Muscle layer of duodenum (tissue), 2 donors: Measurements from ENCODE around the gene CELF4.

Source experiments
- H3K27ac ChIP-seq: one replicate; pipeline ENCODE4 v1.7.0; 2013; ENCODE audit warnings: mild to moderate bottlenecking, low read length
- H3K27me3 ChIP-seq: one replicate; pipeline ENCODE4 v1.7.0; 2013; ENCODE audit warnings: low read depth, mild to moderate bottlenecking, control low read depth, low read length
- H3K36me3 ChIP-seq, 2 donors: one replicate each; pipeline ENCODE4 v1.7.0; 2013; ENCODE audit warnings: low read length in 2 of 2, control low read depth in 1 of 2, mild to moderate bottlenecking in 1 of 2; ENCODE audit not compliant: insufficient read depth in 2 of 2, control insufficient read depth in 1 of 2
- H3K4me1 ChIP-seq, 2 donors: one replicate each; pipeline ENCODE4 v1.7.0; 2013; ENCODE audit warnings: low read length in 2 of 2, mild to moderate bottlenecking in 2 of 2, control low read depth in 1 of 2, moderate library complexity in 1 of 2; ENCODE audit not compliant: insufficient read depth in 2 of 2, control insufficient read depth in 1 of 2
- H3K4me3 ChIP-seq, 2 donors: one replicate each; pipeline ENCODE4 v1.7.0; 2013; ENCODE audit warnings: low read length in 2 of 2, low read depth in 1 of 2, mild to moderate bottlenecking in 1 of 2
- H3K9me3 ChIP-seq, 2 donors: one replicate each; pipeline ENCODE4 v1.7.0; 2013; ENCODE audit warnings: low read length in 2 of 2, control low read depth in 1 of 2, mild to moderate bottlenecking in 1 of 2; ENCODE audit not compliant: control insufficient read depth in 1 of 2
- donor health status: healthy.

CELF4 gene

DNA sequence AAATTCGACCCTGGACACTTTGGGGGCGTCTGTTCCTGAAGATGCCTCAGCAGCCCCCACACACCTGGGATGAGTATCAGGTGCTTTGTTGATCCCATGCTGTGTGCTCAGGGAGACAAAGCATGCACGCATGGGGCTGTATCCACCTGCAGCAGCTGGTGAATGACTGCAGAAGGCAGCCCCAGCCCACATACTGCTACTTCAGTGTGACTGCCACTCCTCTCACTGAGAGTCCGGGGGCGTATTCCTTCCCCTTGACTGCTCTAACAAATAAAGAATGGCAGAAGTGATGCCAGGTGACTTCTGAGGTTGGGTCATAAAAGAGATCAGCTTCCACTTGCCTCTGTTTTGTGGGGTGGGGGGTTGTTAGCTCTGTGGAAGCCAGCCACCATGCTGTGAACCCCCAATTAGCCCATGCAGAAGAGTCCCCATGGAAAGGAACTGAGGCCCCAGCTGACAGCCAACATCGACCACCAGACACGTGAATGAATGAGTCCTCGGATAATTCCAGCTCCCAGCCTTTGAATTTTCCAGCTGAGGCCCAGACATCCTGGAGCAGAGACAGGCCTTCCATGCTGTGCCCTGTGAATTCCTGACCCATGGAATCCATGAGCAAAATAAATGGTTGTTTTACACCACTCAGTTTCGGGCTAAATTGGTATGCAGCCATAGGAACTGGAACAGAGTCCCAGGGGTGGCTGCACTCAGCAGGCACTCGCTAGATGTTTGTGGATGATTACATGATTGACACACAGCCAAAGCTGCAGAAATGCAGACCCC, 289.3 kb downstream of the CELF4 start:
- H3K4me1 ChIP-seq, result no peaks in the 10 kb centered on the region
- H3K27ac ChIP-seq, result no peak overlapping the region
- H3K4me3 ChIP-seq, result no peak overlapping the region
- no peaks in the 10 kb centered on the region for H3K27me3 ChIP-seq
- H3K9me3 ChIP-seq, result no peaks in the 10 kb centered on the region
- no peaks in the 10 kb centered on the region for H3K36me3 ChIP-seq

DNA sequence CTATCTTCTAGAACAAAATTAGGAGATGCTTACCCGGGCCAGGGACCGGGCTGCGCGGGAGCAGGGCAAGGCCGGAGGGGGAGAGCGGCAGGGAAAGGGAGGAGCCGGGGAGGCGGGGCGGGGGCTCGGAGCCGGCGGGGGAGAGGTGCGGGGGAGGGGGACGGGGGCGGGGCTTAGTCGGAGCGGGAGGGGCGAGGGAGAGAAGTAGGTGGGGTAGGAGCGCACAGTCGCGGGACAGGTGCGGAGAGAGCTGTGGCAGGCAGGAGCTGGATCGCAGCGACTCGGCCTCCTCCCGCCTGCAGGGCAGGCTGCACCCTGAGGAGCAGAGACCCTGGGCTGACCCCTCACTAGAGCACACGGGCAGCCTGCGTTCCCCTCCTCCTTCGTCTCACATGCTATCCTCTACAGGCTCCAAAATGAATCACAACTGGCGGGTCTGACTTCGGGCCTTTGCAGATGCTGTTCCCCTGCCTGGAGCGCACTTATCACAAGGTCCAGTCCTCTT, 290.3 kb downstream of the CELF4 start:
- no peaks in the 10 kb centered on the region for H3K9me3 ChIP-seq
- H3K27me3 ChIP-seq, result no peaks in the 10 kb centered on the region
- no peaks in the 10 kb centered on the region for H3K36me3 ChIP-seq
- no peak overlapping the region for H3K27ac ChIP-seq
- no peaks in the 10 kb centered on the region for H3K4me1 ChIP-seq
- H3K4me3 ChIP-seq, result no peak overlapping the region

DNA sequence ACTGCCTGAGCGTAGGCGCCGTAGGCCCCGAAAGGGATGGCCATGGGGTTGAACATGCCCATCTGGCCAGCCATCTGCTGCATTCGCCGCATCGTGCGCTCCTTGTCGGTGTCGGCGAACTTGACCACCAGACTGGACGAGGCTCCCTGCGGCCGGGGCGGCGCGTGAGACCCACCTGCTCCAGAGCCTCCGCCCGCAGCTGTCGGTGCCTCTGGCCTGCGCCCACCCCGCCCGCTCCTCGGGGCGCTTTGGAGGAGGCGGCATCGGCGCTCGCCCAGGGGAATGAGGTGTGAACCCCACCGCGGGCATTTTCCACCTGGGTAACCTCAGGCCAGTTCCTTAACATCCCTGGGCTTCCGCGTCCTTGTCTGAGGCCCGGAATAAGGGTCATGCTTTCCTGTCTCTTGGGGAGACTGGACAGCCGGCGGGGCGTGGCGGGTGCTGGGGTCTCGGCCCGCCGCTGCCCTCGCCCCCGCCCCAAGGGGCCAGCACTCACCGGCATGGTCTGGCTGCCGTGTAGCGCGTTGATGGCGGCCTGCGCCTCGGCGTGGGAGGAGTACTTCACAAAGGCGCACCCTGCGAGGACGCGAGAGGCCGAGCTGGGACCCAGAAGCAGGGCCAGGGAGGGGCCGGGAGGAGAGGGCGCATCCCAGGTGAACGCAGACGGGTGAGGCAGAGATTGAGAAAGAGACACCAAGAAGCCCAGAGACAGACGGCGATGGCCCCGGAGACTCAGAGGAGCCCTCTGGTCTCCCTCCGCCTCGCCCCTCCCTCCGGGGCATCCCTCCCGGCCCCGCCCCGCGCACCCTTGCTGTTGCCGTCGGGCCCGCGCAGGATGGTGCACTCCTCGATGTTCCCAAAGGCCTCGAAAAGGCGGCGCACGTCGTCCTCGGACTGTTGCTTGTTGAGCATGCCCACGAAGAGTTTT, 291.0 kb downstream of the CELF4 start:
- Histone ChIP-seq H3K4me1 (no peaks in the 10 kb centered on the region), H3K9me3 (no peaks in the 10 kb centered on the region), H3K27me3 (no peaks in the 10 kb centered on the region), H3K4me3 (no peak overlapping the region), H3K36me3 (no peaks in the 10 kb centered on the region), H3K27ac (no peak overlapping the region)

GRCh38 chr18:37272841-37273240, 292.8 kb downstream of the CELF4 start:
- Histone ChIP-seq H3K27ac (no peak overlapping the region), H3K9me3 (no peaks in the 10 kb centered on the region), H3K4me1 (no peaks in the 10 kb centered on the region), H3K27me3 (no peaks in the 10 kb centered on the region), H3K36me3 (no peaks in the 10 kb centered on the region), H3K4me3 (no peak overlapping the region)

DNA sequence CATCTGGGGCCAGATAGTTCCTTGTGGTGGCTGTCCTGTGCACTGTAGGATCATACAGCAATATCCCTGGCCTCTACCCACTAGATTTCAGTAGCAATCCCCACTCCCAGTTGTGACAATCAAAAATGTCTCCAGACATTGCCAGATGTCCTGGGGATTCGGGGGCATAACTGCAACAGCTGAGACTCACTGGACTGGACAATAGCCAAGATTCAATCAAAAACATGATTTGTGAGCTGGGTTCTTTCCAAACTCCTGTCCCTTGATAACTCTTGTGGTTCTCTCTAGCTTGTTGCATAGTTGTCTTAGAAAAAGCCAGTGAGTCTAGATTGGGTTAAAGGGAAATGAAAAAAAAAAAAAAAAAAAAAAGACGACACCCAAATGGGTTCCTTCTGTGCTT, 293.4 kb downstream of the CELF4 start:
- H3K36me3 ChIP-seq, result no peaks in the 10 kb centered on the region
- no peaks in the 10 kb centered on the region for H3K4me1 ChIP-seq
- no peaks in the 10 kb centered on the region for H3K27me3 ChIP-seq
- H3K4me3 ChIP-seq, result no peak overlapping the region
- no peak overlapping the region for H3K27ac ChIP-seq
- H3K9me3 ChIP-seq, result no peaks in the 10 kb centered on the region

DNA sequence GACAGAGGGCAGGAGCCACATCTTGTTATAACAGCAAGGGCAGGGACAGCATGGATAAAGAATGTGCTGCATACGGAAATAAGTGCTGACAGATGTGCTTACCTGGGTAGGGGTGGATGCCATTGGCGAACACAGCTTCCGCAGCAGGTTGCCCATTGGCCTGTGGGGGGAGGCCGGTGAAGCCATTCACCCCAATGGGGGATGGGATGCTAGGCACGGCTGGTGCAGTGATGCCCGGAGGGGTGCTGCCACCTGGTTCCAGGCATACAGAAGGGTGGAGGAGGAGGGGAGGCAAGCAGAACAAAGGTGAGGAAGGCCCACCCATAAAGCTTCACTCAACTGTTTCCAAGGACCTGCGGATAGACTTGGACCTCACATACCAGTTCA, 294.9 kb downstream of the CELF4 start:
- Histone ChIP-seq H3K27me3 (no peaks in the 10 kb centered on the region), H3K27ac (no peak overlapping the region), H3K4me1 (no peaks in the 10 kb centered on the region), H3K9me3 (no peaks in the 10 kb centered on the region), H3K4me3 (no peak overlapping the region), H3K36me3 (no peaks in the 10 kb centered on the region)

DNA sequence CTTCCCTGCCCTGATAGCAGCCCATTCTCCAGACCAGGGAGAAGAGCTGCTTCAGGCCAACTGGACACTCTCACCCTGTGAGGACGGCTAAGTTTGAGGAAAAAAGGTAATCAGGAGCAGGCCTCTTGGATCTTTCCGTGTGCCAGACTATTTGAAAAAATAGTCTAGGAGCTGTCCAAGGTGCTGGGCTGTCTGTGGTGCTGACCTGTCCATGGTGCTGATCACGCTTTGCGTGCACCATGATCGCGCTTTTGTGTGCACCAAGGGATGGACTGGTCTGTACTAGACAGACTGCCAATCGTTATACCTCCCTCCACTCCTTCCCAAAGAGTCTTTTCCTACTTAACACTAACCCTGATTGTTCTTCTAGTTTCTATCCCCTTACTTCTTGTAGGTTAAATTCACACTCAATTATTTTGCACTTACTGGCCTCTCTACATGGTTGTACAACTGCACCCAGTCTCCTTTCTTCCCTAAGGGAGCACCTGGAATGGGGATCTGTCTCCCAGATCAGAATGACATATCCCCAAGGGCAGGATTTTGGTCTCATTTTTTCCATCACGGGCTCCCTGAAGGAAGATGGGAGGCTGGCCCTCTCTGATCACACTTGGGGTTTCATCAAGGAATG, 295.4 kb downstream of the CELF4 start:
- H3K27me3 ChIP-seq, result no peaks in the 10 kb centered on the region
- H3K4me1 ChIP-seq, result no peaks in the 10 kb centered on the region

GRCh38 chr18:37266290-37266689, 299.3 kb downstream of the CELF4 start:
- H3K27ac ChIP-seq, result no peak overlapping the region
- H3K4me1 ChIP-seq, result no peaks in the 10 kb centered on the region
- H3K4me3 ChIP-seq, result no peak overlapping the region
- no peaks in the 10 kb centered on the region for H3K27me3 ChIP-seq
- H3K9me3 ChIP-seq, result no peaks in the 10 kb centered on the region
- H3K36me3 ChIP-seq, result no peaks in the 10 kb centered on the region

More for the DNA sequence above, 295.4 kb downstream of the CELF4 start:
- Histone ChIP-seq H3K9me3 (no peaks in the 10 kb centered on the region), H3K4me3 (no peak overlapping the region), H3K27ac (no peak overlapping the region), H3K36me3 (no peaks in the 10 kb centered on the region)

GRCh38 chr18:37265382-37265781, 300.2 kb downstream of the CELF4 start:
- no peaks in the 10 kb centered on the region for H3K9me3 ChIP-seq
- H3K27ac ChIP-seq, result no peak overlapping the region
- H3K4me3 ChIP-seq, result no peak overlapping the region
- H3K4me1 ChIP-seq, result no peaks in the 10 kb centered on the region
- no peaks in the 10 kb centered on the region for H3K27me3 ChIP-seq
- H3K36me3 ChIP-seq, result no peaks in the 10 kb centered on the region

GRCh38 chr18:37264956-37265355, 300.6 kb downstream of the CELF4 start:
- Histone ChIP-seq H3K27ac (no peak overlapping the region), H3K9me3 (no peaks in the 10 kb centered on the region), H3K4me3 (no peak overlapping the region), H3K4me1 (no peaks in the 10 kb centered on the region), H3K27me3 (no peaks in the 10 kb centered on the region), H3K36me3 (no peaks in the 10 kb centered on the region)

DNA sequence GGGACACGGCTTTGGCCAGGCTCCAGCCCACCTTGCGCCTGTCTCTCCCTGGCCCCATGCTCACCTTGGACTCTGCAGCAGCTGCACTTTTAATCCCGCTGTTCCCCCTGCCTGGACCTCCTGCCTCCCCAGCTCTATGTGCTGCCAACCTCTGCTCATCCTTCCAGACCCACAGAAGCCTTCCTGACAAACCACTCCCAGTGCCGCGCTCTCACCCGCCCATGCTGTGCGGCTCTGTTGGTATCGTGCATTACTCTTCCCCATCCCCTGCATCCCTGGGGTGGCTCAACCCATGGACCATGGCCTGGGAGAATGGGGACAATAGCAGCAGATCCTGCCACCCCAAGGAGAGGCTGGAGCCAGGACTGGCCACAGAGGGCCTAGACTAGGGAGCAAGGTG, 303.6 kb downstream of the CELF4 start:
- Histone ChIP-seq H3K4me1 (no peaks in the 10 kb centered on the region), H3K4me3 (no peak overlapping the region), H3K36me3 (no peaks in the 10 kb centered on the region), H3K27me3 (no peaks in the 10 kb centered on the region), H3K27ac (no peak overlapping the region), H3K9me3 (no peaks in the 10 kb centered on the region)
